Omental fat pad (tissue), 4 donors: Measurements from ENCODE around the gene BAZ2A. TPM values are rescaled to one million over a fixed set of nuclear protein-coding genes. Genes with fewer than 3 reads are reported as not detected.

Source experiments
- ATAC-seq: fragments of 150-250 bp; one replicate; pipeline ENCODE4 v1.9.1; 2016; ENCODE audit warnings: mild to moderate bottlenecking, moderate library complexity; ENCODE audit not compliant: low FRiP score
- DNase-seq: peaks from one replicate; pipeline ENCODE4 v3.0.0-alpha.2; 2019; ENCODE audit warnings: low spot score
- CTCF ChIP-seq, 3 donors: fragments of 450-650 bp; IDR thresholded peaks; one replicate each; pipeline ENCODE4 v1.5.1; 2016 to 2017; ENCODE audit warnings: antibody characterized with exemption in 3 of 3, mild to moderate bottlenecking in 3 of 3, moderate library complexity in 2 of 3
- total RNA-seq, 4 donors: library from RNA; depleted of rRNA; stranded (reverse); fragments of >200 nt; gene quantifications; one replicate each; pipeline ENCODE4 v1.1.0, GENCODE V29; 2016

BAZ2A gene
- total RNA-seq, 4 donors from 2014 or later = 43.1 to 124 (median 74.1) TPM

GRCh38 chr12:56596815-56597214, 33.3 kb downstream of the BAZ2A start:
- no peak for DNase-seq
- ATAC-seq = no peak
- no peak for TF ChIP-seq CTCF (IDR thresholded peaks at IDR 0.05)

GRCh38 chr12:56593909-56594621, 36.1 kb downstream of the BAZ2A start:
- DNase-seq = no peak
- ATAC-seq = peak; percentile 67
- TF ChIP-seq CTCF (IDR thresholded peaks at IDR 0.05) = peak in 2 of 3 donors; percentile 15 to 19

- DNase-seq (no peak), ATAC-seq (no peak)
- no peak for TF ChIP-seq CTCF (IDR thresholded peaks at IDR 0.05)
Measured at GRCh38 chr12:56591961-56592360, 38.2 kb downstream of the BAZ2A start.

GRCh38 chr12:56591126-56591525, 39.0 kb downstream of the BAZ2A start:
- no peak for DNase-seq
- no peak for ATAC-seq
- TF ChIP-seq CTCF (IDR thresholded peaks at IDR 0.05) = no peak

- no peak for DNase-seq
- TF ChIP-seq CTCF (IDR thresholded peaks at IDR 0.05) = no peak
Measured at GRCh38 chr12:56590237-56590830, 39.8 kb downstream of the BAZ2A start.

GRCh38 chr12:56589783-56590182, 40.3 kb downstream of the BAZ2A start:
- ATAC-seq (no peak), DNase-seq (no peak)
- TF ChIP-seq CTCF (IDR thresholded peaks at IDR 0.05) = no peak

More at GRCh38 chr12:56590237-56590830, 39.8 kb downstream of the BAZ2A start:
- ATAC-seq = no peak

GRCh38 chr12:56585098-56585497, 45.0 kb downstream of the BAZ2A start:
- DNase-seq = no peak
- no peak for TF ChIP-seq CTCF (IDR thresholded peaks at IDR 0.05)
- ATAC-seq = no peak
